IMR-90 (cell line): ENCODE results near the gene GH1. TPM values are rescaled to one million over a fixed set of nuclear protein-coding genes. Genes with fewer than 3 reads are reported as not detected.
A peak's percentile ranks its signal among the peaks of the same experiment; 100 is the strongest.

Experiments used
- ATAC-seq: fragments of 200-7000 bp; cut with Tn5 transposase; 2 replicates; pipeline ENCODE4 v1.9.1; 2020; ENCODE audit warnings: low read depth, mild to moderate bottlenecking, moderate library complexity
- BruUV-seq: library from RNA; stranded (reverse); fragments of 400-500 nt; replicated peaks from 2 replicates; lab custom pipeline; 2021; lab: Mats Ljungman, UMichigan
- CTCF ChIA-PET: fragments of 300-600 bp; formaldehyde crosslinking; extraction: SDS; loops from one replicate; lab custom pipeline; 2021; ENCODE audit warnings: antibody characterized with exemption; lab: Yijun Ruan, JAX
- POLR2A ChIA-PET: fragments of 300-600 bp; sonication (Branson Sonifier 250); formaldehyde crosslinking; loops from one replicate; lab custom pipeline; 2022; ENCODE audit warnings: antibody characterized with exemption; ENCODE audit not compliant: unreplicated experiment; lab: Charles Lee
- DNase-seq: peaks from one replicate; pipeline ENCODE4 v3.0.0; 2013
- H2AFZ ChIP-seq: replicated peaks from 2 replicates; pipeline ENCODE3; 2013; ENCODE audit warnings: low read length, mild to moderate bottlenecking; ENCODE audit not compliant: poor library complexity
- H2AK5ac ChIP-seq: 2 replicates; pipeline ENCODE4 v1.6.1; 2013; ENCODE audit warnings: low read depth, low read length, inconsistent platforms
- H2AK9ac ChIP-seq: replicated peaks from 2 replicates; pipeline ENCODE3; 2013; ENCODE audit warnings: mild to moderate bottlenecking, low read depth, low read length, moderate library complexity; ENCODE audit not compliant: poor library complexity
- H2BK120ac ChIP-seq: 2 replicates; pipeline ENCODE4 v1.6.1; 2013; ENCODE audit warnings: low read depth, low read length, inconsistent platforms
- H2BK15ac ChIP-seq: 3 replicates; pipeline ENCODE4 v1.6.1; 2013; ENCODE audit warnings: low read depth, low read length, inconsistent platforms
- H2BK20ac ChIP-seq: 2 replicates; pipeline ENCODE4 v1.6.1; 2013; ENCODE audit warnings: low read depth, mild to moderate bottlenecking, inconsistent platforms, low read length, moderate library complexity
- H2BK5ac ChIP-seq: 2 replicates; pipeline ENCODE4 v1.6.1; 2013; ENCODE audit warnings: mild to moderate bottlenecking, low read depth, low read length, inconsistent platforms; ENCODE audit not compliant: poor library complexity, severe bottlenecking
- H3K14ac ChIP-seq: replicated peaks from 2 replicates; pipeline ENCODE4 v1.6.1; 2013; ENCODE audit warnings: low read depth, low read length, inconsistent platforms
- H3K18ac ChIP-seq: 2 replicates; pipeline ENCODE4 v1.6.1; 2013; ENCODE audit warnings: low read depth, low read length, control low read depth
- H3K23ac ChIP-seq: 2 replicates; pipeline ENCODE4 v1.6.1; 2013; ENCODE audit warnings: low read depth, low read length, inconsistent platforms
- H3K27ac ChIP-seq: 2 replicates; pipeline ENCODE4 v1.5.1; 2013; ENCODE audit warnings: mild to moderate bottlenecking, control low read depth, low read length; ENCODE audit not compliant: insufficient read depth
- H3K27me3 ChIP-seq: 2 replicates; pipeline ENCODE4 v1.6.1; 2013; ENCODE audit warnings: low read length; ENCODE audit not compliant: control insufficient read depth, insufficient read depth
- H3K36me3 ChIP-seq: 2 replicates; pipeline ENCODE4 v1.6.1; 2013; ENCODE audit warnings: low read length, mixed read lengths; ENCODE audit not compliant: control insufficient read depth, insufficient read depth
- H3K4ac ChIP-seq: 2 replicates; pipeline ENCODE4 v1.6.1; 2013; ENCODE audit warnings: low read depth, low read length, inconsistent platforms
- H3K4me1 ChIP-seq: 2 replicates; pipeline ENCODE4 v1.6.1; 2013; ENCODE audit warnings: low read length, mixed read lengths; ENCODE audit not compliant: control insufficient read depth, insufficient read depth
- H3K4me2 ChIP-seq: 2 replicates; pipeline ENCODE4 v1.6.1; 2013; ENCODE audit warnings: low read depth, mild to moderate bottlenecking, control low read depth, low read length, moderate library complexity
- H3K4me3 ChIP-seq: 2 replicates; pipeline ENCODE4 v1.5.1; 2013; ENCODE audit warnings: low read depth, mild to moderate bottlenecking, control low read depth, low read length, moderate library complexity; ENCODE audit not compliant: insufficient read depth
- H3K56ac ChIP-seq: 2 replicates; pipeline ENCODE4 v1.6.1; 2013; ENCODE audit warnings: low read length, inconsistent platforms; ENCODE audit not compliant: insufficient read depth; ENCODE audit errors: extremely low read depth
- H3K79me1 ChIP-seq, 2 experiments: 2 replicates each; pipeline ENCODE4 v1.6.1; 2013; ENCODE audit warnings: low read length in 2 of 2, inconsistent platforms in 1 of 2, low read depth in 1 of 2
- H3K9ac ChIP-seq: 2 replicates; pipeline ENCODE4 v1.6.1; 2013; ENCODE audit warnings: low read depth, low read length, control low read depth
- H3K9me1 ChIP-seq: 2 replicates; pipeline ENCODE4 v1.6.1; 2013; ENCODE audit warnings: low read length, inconsistent platforms; ENCODE audit not compliant: insufficient read depth
- H3K9me3 ChIP-seq: 2 replicates; pipeline ENCODE4 v1.6.1; 2013; ENCODE audit warnings: low read length; ENCODE audit not compliant: control insufficient read depth, insufficient read depth
- H4K20me1 ChIP-seq: 2 replicates; pipeline ENCODE4 v1.6.1; 2013; ENCODE audit warnings: low read length, inconsistent platforms; ENCODE audit not compliant: insufficient read depth
- H4K5ac ChIP-seq: 2 replicates; pipeline ENCODE4 v1.6.1; 2013; ENCODE audit warnings: mild to moderate bottlenecking, low read depth, low read length, control low read depth
- H4K8ac ChIP-seq, 2 experiments: 2 replicates each; pipeline ENCODE4 v1.6.1; 2013; ENCODE audit warnings: low read depth in 2 of 2, low read length in 2 of 2, control low read depth in 1 of 2, inconsistent platforms in 1 of 2
- H4K91ac ChIP-seq: 2 replicates; pipeline ENCODE4 v1.6.1; 2013; ENCODE audit warnings: low read depth, low read length, inconsistent platforms; ENCODE audit not compliant: insufficient read depth
- CEBPB ChIP-seq: IDR thresholded peaks from 2 replicates; pipeline ENCODE4 v1.6.1; 2012; ENCODE audit warnings: low read depth, low read length, improper control_type of control experiment
- WGBS, 2 experiments: methylation state at CpG; one replicate each; pipeline versions ENCODE4 v1.1.5 to v1.1.7; 2013; ENCODE audit warnings: missing lambda C conversion rate in 2 of 2; ENCODE audit not compliant: insufficient read length in 1 of 2; ENCODE audit errors: extremely low coverage in 2 of 2; 5-methylcytosine and 5-hydroxymethylcytosine counted together
- dilution Hi-C: fragments of 300-500 bp; cut with HindIII; formaldehyde crosslinking; loops from one replicate; pipeline ENCODE4 v1.14.3; 2018; ENCODE audit warnings: low sequenced_read_pairs; ENCODE audit not compliant: unreplicated experiment
- in situ Hi-C: fragments of 300-500 bp; cut with MboI; formaldehyde crosslinking; loops from 3 replicates; pipeline ENCODE4 v1.14.3; 2019; ENCODE audit warnings: low sequenced_read_pairs, inconsistent platforms, mixed read lengths
- intact Hi-C: fragments of 100-400 bp; cut with micrococcal nuclease; formaldehyde crosslinking; loops from 2 replicates; pipeline ENCODE4 v1.10.0; 2022
- polyA plus RNA-seq, 3 experiments: library from polyadenylated mRNA; depleted of rRNA; stranded (reverse); fragments of >200 nt; gene quantifications; 2 replicates each; pipeline ENCODE4 v1.2.3, GENCODE V29; 2012; ENCODE audit warnings: low replicate concordance in 1 of 3
- total RNA-seq: library from RNA; depleted of rRNA; stranded (reverse); fragments of >200 nt; gene quantifications from 2 replicates; pipeline ENCODE4 v1.2.3, GENCODE V29; 2012
- TF ChIP-seq, protein P1 (sequence below): fragments of 150-350 bp; IDR thresholded peaks from 2 replicates; pipeline ENCODE4 v1.6.1; 2017; ENCODE audit warnings: mild to moderate bottlenecking, antibody characterized with exemption, low read length, low read depth

Gene GH1
- total and polyA plus RNA-seq, 2 of the 4 experiments (the other 2 are of a cell fraction), result not detected

DNA sequence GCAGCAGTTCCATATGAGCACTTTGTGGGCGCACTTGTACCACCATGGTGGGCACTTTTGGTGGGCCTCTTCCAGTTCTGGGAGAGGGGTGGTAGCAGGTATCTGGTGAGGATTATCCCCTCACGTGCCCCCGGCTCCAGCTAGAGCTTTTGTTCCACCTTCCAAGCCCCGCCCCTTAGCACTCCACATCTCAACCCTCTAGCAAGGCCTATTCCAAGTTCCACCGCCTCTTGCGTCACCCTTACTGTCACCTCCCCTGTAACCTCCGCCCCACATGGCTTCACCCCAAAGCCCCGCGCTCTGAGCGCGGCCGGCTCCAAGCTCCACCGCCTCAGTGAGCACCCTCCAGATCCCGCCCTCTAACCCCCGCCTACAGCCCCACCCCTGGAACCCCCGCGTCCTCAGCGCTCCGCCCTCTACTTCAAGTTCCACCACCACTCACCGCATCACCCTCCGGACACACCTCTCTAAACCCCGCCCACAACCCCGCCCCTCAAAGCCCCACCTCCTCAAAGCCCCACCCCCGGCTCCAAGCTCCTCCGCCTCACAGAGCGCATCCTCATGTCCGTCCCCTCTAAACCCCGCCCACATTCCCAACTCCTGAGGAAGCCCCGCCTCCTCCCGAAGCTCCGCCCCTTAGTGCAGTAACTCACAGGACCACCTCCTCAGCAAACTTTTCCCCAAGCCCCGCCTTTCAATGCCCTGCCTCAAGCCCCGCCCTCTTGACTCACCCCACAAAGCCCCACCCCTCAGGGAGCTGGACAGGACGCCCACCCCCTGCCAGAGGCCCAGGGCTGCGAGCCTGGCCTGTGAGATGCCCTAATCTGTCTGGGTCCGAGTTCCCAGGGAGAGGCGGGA, 42.9 kb upstream of the GH1 start:
- intact Hi-C loops (no loop called here), in situ Hi-C loops (no loop called here), dilution Hi-C loops (no loop called here)
- peak; percentile 53 for DNase-seq
- CTCF ChIA-PET, result interaction anchor here (0.6 to 1.1 kb wide), 2 partner anchors 12 to 18 kb away, joined by 3 to 8 read pairs; no protein-coding TSS in a partner anchor
- no peaks in the 10 kb centered on the region for H3K4me1 ChIP-seq
- H4K91ac ChIP-seq, result no peak overlapping the region
- no peak overlapping the region for H3K56ac ChIP-seq
- H2BK120ac ChIP-seq, result no peak overlapping the region
- no peaks in the 10 kb centered on the region for H3K9me3 ChIP-seq
- no peak overlapping the region for H3K23ac ChIP-seq
- no peaks in the 10 kb centered on the region for H3K79me1 ChIP-seq
- H4K8ac ChIP-seq, result no peak overlapping the region
- H3K9me1 ChIP-seq, result peaks cover 7% of the 10 kb centered on the region
- H3K4me3 ChIP-seq, result no peak overlapping the region
- no peak overlapping the region for H2AK5ac ChIP-seq
- H3K4ac ChIP-seq, result no peak overlapping the region
- H3K4me2 ChIP-seq, result no peak overlapping the region; the same call in 1 of the 2 replicates
- no TSS peak for BruUV-seq
- H2BK15ac ChIP-seq, result no peak overlapping the region
- H2AK9ac ChIP-seq, result no peak overlapping the region
- H3K18ac ChIP-seq, result no peak overlapping the region
- H4K5ac ChIP-seq, result no peak overlapping the region
- 18% methylated on average over 21 of the region's 37 CpGs; no CpG with 5 or more reads in 1 of the 2 experiments for WGBS, 2 experiments
- peaks cover 22% of the 10 kb centered on the region; the same call in 1 of the 2 replicates for H3K27me3 ChIP-seq
- no peaks in the 10 kb centered on the region; the same call in 1 of the 2 replicates for H4K20me1 ChIP-seq
- H2BK5ac ChIP-seq, result no peak overlapping the region
- H2AFZ ChIP-seq, result peak overlapping the region; percentile 67
- POLR2A ChIA-PET, result no interaction called here
- no peak overlapping the region for H3K14ac ChIP-seq
- H3K36me3 ChIP-seq, result no peaks in the 10 kb centered on the region
- no peak overlapping the region for H3K9ac ChIP-seq
- TF ChIP-seq, protein P1, sequence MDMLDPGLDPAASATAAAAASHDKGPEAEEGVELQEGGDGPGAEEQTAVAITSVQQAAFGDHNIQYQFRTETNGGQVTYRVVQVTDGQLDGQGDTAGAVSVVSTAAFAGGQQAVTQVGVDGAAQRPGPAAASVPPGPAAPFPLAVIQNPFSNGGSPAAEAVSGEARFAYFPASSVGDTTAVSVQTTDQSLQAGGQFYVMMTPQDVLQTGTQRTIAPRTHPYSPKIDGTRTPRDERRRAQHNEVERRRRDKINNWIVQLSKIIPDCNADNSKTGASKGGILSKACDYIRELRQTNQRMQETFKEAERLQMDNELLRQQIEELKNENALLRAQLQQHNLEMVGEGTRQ, result no peak
- TF ChIP-seq CEBPB, result peak; percentile 54
- H3K27ac ChIP-seq, result no peak overlapping the region
- peak; percentile 83 for ATAC-seq
- no peak overlapping the region for H2BK20ac ChIP-seq
